ENCODE results near the gene DOK3. TPM values are rescaled to one million over a fixed set of nuclear protein-coding genes. Genes with fewer than 3 reads are reported as not detected.

Gene DOK3
- total RNA-seq, 1 experiment from 2014 or later, result 16.4 TPM

- no peaks in the 10 kb centered on the region for H3K79me1 ChIP-seq (ENCODE audit: insufficient read depth, low read depth, low read length, poor library complexity, severe bottlenecking)
- H2BK15ac ChIP-seq (ENCODE audit: low read depth, low read length), result no peak overlapping the region
- no peaks in the 10 kb centered on the region for H3K9me3 ChIP-seq (ENCODE audit: control insufficient read depth, low read depth, low read length)
- no peak overlapping the region for H3K4ac ChIP-seq (ENCODE audit: low read depth, low read length)
- no peak overlapping the region for H3K27ac ChIP-seq (ENCODE audit: insufficient read length, low read depth, low read length)
- H3K23me2 ChIP-seq (ENCODE audit: insufficient read length, low read depth, low read length, poor library complexity, severe bottlenecking), result peaks cover 4% of the 10 kb centered on the region
- H3K14ac ChIP-seq (ENCODE audit: insufficient read depth, low read length), result peak overlapping the region; percentile 0; the same call in 1 of the 2 replicates
- H2BK120ac ChIP-seq (ENCODE audit: low read depth, low read length, poor library complexity, severe bottlenecking), result no peak overlapping the region
- no peaks in the 10 kb centered on the region; the same call in 1 of the 2 replicates for H3K27me3 ChIP-seq (ENCODE audit: insufficient read depth, low read length)
- no peak for DNase-seq
- H3K36me3 Mint-ChIP-seq (ENCODE audit: insufficient read depth in 1 of 3, low read depth in 3 of 3), result peaks cover 5 to 15% (median 10%) of the 10 kb centered on the region in 3 experiments
- H4K5ac ChIP-seq (ENCODE audit: insufficient read length, low read depth, low read length), result no peak overlapping the region
- H4K20me1 ChIP-seq (ENCODE audit: control insufficient read depth, insufficient read depth, insufficient read length), result no peaks in the 10 kb centered on the region
- no peak overlapping the region for H2BK20ac ChIP-seq (ENCODE audit: low read depth, low read length, poor library complexity, severe bottlenecking)
- peak overlapping the region; percentile 53 for H3K4me2 ChIP-seq (ENCODE audit: insufficient read depth, insufficient read length, low read length)
- no peak overlapping the region for H2AK5ac ChIP-seq (ENCODE audit: insufficient read length, low read length)
- H3T11ph ChIP-seq (ENCODE audit: low read length), result no peak overlapping the region
- WGBS (ENCODE audit: extremely low coverage, insufficient read length, low lambda C conversion rate), result no CpG with 5 or more reads among the region's 48 CpGs
- peaks cover 5% of the 10 kb centered on the region; the same call in 1 of the 2 replicates for H3K4me1 ChIP-seq (ENCODE audit: insufficient read depth, low read length)
- peak overlapping the region; percentile 75 to 84 (median 82); a peak in 5 of 7 replicates for H3K27ac Mint-ChIP-seq
- peak overlapping the region; percentile 75 to 89 for H3K4me3 Mint-ChIP-seq
- no peak overlapping the region for H2BK12ac ChIP-seq (ENCODE audit: insufficient read length, low read depth, low read length)
- H2AFZ ChIP-seq (ENCODE audit: low read length), result no peak overlapping the region
- peak overlapping the region; percentile 11 for H3K18ac ChIP-seq (ENCODE audit: insufficient read length, low read depth, low read length)
- no peak overlapping the region for H4K91ac ChIP-seq (ENCODE audit: insufficient read length, low read depth, low read length)
- TF ChIP-seq CTCF (conservative IDR thresholded peaks at IDR 0.05), result no peak
- no peak overlapping the region for H3K23ac ChIP-seq (ENCODE audit: insufficient read length, low read depth, low read length)
- H4K8ac ChIP-seq (replicated peaks; ENCODE audit: insufficient read length, low read depth, low read length), result no peak overlapping the region
- no peak overlapping the region for H3K9ac ChIP-seq (ENCODE audit: extremely low read depth, insufficient read length, low read length)
- no peak overlapping the region for H2BK5ac ChIP-seq (ENCODE audit: insufficient read length, low read length)
- H3K56ac ChIP-seq (ENCODE audit: insufficient read length, low read depth, low read length), result no peak overlapping the region
- H3K27me3 Mint-ChIP-seq (ENCODE audit: low read depth), result peaks cover 29% of the 10 kb centered on the region
- H3K79me2 ChIP-seq (ENCODE audit: insufficient read depth, low read length), result no peaks in the 10 kb centered on the region
- peaks cover 33 to 56% of the 10 kb centered on the region in 2 experiments for H3K4me1 Mint-ChIP-seq
- no peaks in the 10 kb centered on the region for H3K9me3 Mint-ChIP-seq
These were observed 11.4 kb downstream of the DOK3 start for GRCh38 chr5:177498013-177498787.
